PC-3 (cell line): ENCODE results near the gene LIG1.

Experiments
- CTCF ChIP-seq: fragments of 300-600 bp; sonication (generic); conservative IDR thresholded peaks from 2 replicates; pipeline ENCODE4 v1.5.1; 2017; ENCODE audit warnings: antibody characterized with exemption, low read depth, mild to moderate bottlenecking, low read length
- EZH2 ChIP-seq: fragments of 300-600 bp; sonication (generic); IDR thresholded peaks from one replicate; pipeline ENCODE4 v1.6.1; 2017; ENCODE audit warnings: antibody characterized with exemption, mild to moderate bottlenecking, low read length; ENCODE audit not compliant: unreplicated experiment
- EZH2phosphoT487 ChIP-seq: fragments of 300-600 bp; sonication (generic); IDR thresholded peaks from 2 replicates; pipeline ENCODE4 v1.6.1; 2018; ENCODE audit warnings: mild to moderate bottlenecking, antibody characterized with exemption, low read length, borderline replicate concordance

- no peak for TF ChIP-seq CTCF
- no peak for TF ChIP-seq EZH2phosphoT487
- TF ChIP-seq EZH2, result no peak
These were observed 49.6 kb downstream of the LIG1 start for GRCh38 chr19:48120505-48120904.
